HCT116 (cell line): ENCODE results near the gene XRN1. TPM values are rescaled to one million over a fixed set of nuclear protein-coding genes. Genes with fewer than 3 reads are reported as not detected.

Experiments used
- ATAC-seq: fragments of 200-7000 bp; cut with Tn5 transposase; 2 replicates; pipeline ENCODE4 v1.9.1; 2020; ENCODE audit warnings: mild to moderate bottlenecking, moderate library complexity
- BruUV-seq: library from RNA; stranded (reverse); fragments of 400-500 nt; replicated peaks from 2 replicates; lab custom pipeline; 2021; lab: Mats Ljungman, UMichigan
- CTCF ChIA-PET: fragments of 300-600 bp; sonication (Branson Sonifier 250); formaldehyde crosslinking; loops from one replicate; lab custom pipeline; 2021; ENCODE audit warnings: antibody characterized with exemption; lab: Charles Lee
- POLR2A ChIA-PET: fragments of 300-600, 350-600 bp; sonication (Branson Sonifier 250); formaldehyde crosslinking; loops from one replicate; lab custom pipeline; 2021; ENCODE audit warnings: antibody characterized with exemption; lab: Charles Lee
- RAD21 ChIA-PET, 2 experiments: fragments of 300-600 bp; sonication (Branson Sonifier 250); formaldehyde crosslinking; loops; one replicate each; lab custom pipeline; 2023; ENCODE audit warnings: low total read pairs in 2 of 2; ENCODE audit not compliant: uncharacterized antibody in 2 of 2, unreplicated experiment in 2 of 2, low non-redundant PET in 1 of 2; lab: Charles Lee
- DNase-seq: peaks from one replicate; pipeline ENCODE4 v3.0.0-alpha.2; 2010; ENCODE audit warnings: low read depth, low spot score
- H2AFZ ChIP-seq: fragments of 200-600 bp; shearing (Covaris generic), sonication (generic); 2 replicates; pipeline ENCODE4 v1.6.1; 2017; ENCODE audit warnings: low read depth, mixed run types, mixed read lengths, antibody characterized with exemption, low read length; ENCODE audit not compliant: poor library complexity, severe bottlenecking
- H3K27ac ChIP-seq: 2 replicates; pipeline ENCODE4 v1.5.1; 2012; ENCODE audit warnings: low read depth, low read length
- H3K27me3 ChIP-seq: fragments of 200-600 bp; sonication (generic); 2 replicates; pipeline ENCODE4 v1.6.1; 2016; ENCODE audit warnings: mixed run types, low read length, mixed read lengths; ENCODE audit not compliant: insufficient read depth
- H3K36me3 ChIP-seq, 2 experiments: fragments of 200-500 bp in 1 of 2; fragments of 200-600 bp in 1 of 2; sonication (Bioruptor generic) in 1 of 2; sonication (generic) in 1 of 2; 2 replicates each; pipeline versions ENCODE4 v1.5.1 to v1.6.1; 2014 to 2016; ENCODE audit warnings: low read length in 2 of 2, inconsistent platforms in 1 of 2, mixed read lengths in 1 of 2, mixed run types in 1 of 2; ENCODE audit not compliant: insufficient read depth in 2 of 2, control insufficient read depth in 1 of 2
- H3K4me1 ChIP-seq, 2 experiments: fragments of 200-600 bp in 1 of 2; sonication (generic) in 1 of 2; 2 replicates each; pipeline versions ENCODE4 v1.5.1 to v1.6.1; 2012 to 2017; ENCODE audit warnings: low read length in 2 of 2, inconsistent platforms in 1 of 2, mild to moderate bottlenecking in 1 of 2, mixed read lengths in 1 of 2, mixed run types in 1 of 2, moderate library complexity in 1 of 2; ENCODE audit not compliant: insufficient read depth in 2 of 2, control insufficient read depth in 1 of 2
- H3K4me2 ChIP-seq: fragments of 200-600 bp; sonication (generic); 2 replicates; pipeline ENCODE4 v1.6.1; 2017; ENCODE audit warnings: mixed run types, low read length, mixed read lengths
- H3K4me3 ChIP-seq, 2 experiments: fragments of 200-600 bp in 1 of 2; sonication (generic) in 1 of 2; replicated peaks in 1 of 2; 2 replicates each; pipeline ENCODE4 v1.5.1; 2011 to 2016; ENCODE audit warnings: low read length in 2 of 2, control low read depth in 1 of 2, low read depth in 1 of 2, mild to moderate bottlenecking in 1 of 2, mixed read lengths in 1 of 2, mixed run types in 1 of 2
- H3K79me2 ChIP-seq: fragments of 200-600 bp; sonication (generic); 2 replicates; pipeline ENCODE4 v1.6.1; 2017; ENCODE audit warnings: mild to moderate bottlenecking, mixed run types, low read length, moderate library complexity, mixed read lengths; ENCODE audit not compliant: insufficient read depth
- H3K9ac ChIP-seq: fragments of 200-600 bp; sonication (generic); 2 replicates; pipeline ENCODE4 v1.6.1; 2016; ENCODE audit warnings: low read length, mixed read lengths
- H3K9me2 ChIP-seq: fragments of 200-600 bp; sonication (generic), shearing (Covaris generic); 2 replicates; pipeline ENCODE4 v1.6.1; 2017; ENCODE audit warnings: mixed run types, mild to moderate bottlenecking, moderate library complexity; ENCODE audit not compliant: insufficient read depth
- H3K9me3 ChIP-seq, 2 experiments: fragments of 200-500 bp in 1 of 2; fragments of 200-600 bp in 1 of 2; sonication (Bioruptor generic) in 1 of 2; sonication (generic) in 1 of 2; 2 replicates each; pipeline ENCODE4 v1.6.1; 2014 to 2017; ENCODE audit warnings: low read length in 2 of 2, mixed read lengths in 2 of 2, inconsistent platforms in 1 of 2, low read depth in 1 of 2, mild to moderate bottlenecking in 1 of 2, mixed run types in 1 of 2, moderate library complexity in 1 of 2; ENCODE audit not compliant: control insufficient read depth in 1 of 2, insufficient read depth in 1 of 2
- H4K20me1 ChIP-seq: fragments of 200-600 bp; sonication (generic), shearing (Covaris generic); 2 replicates; pipeline ENCODE4 v1.6.1; 2017; ENCODE audit warnings: mixed run types, mild to moderate bottlenecking, moderate library complexity; ENCODE audit not compliant: insufficient read depth
- CBX3 ChIP-seq: IDR thresholded peaks from 2 replicates; pipeline ENCODE4 v1.6.1; 2012; ENCODE audit warnings: low read depth
- ELF1 ChIP-seq: IDR thresholded peaks from 2 replicates; pipeline ENCODE4 v1.6.1; 2012; ENCODE audit warnings: low read depth, borderline replicate concordance
- EZH2 ChIP-seq: fragments of 200-600 bp; sonication (generic); IDR thresholded peaks from 2 replicates; pipeline ENCODE4 v1.6.1; 2017; ENCODE audit warnings: antibody characterized with exemption, mixed run types
- JUND ChIP-seq: IDR thresholded peaks from 2 replicates; pipeline ENCODE4 v1.6.1; 2012
- POLR2AphosphoS5 ChIP-seq: IDR thresholded peaks from 2 replicates; pipeline ENCODE4 v1.6.1; 2011; ENCODE audit warnings: mild to moderate bottlenecking, low read depth, low read length, moderate library complexity
- RAD21 ChIP-seq: IDR thresholded peaks from 2 replicates; pipeline ENCODE4 v1.6.1; 2012; ENCODE audit warnings: low read depth, mild to moderate bottlenecking
- SIN3A ChIP-seq: IDR thresholded peaks from 2 replicates; pipeline ENCODE4 v1.6.1; 2012; ENCODE audit warnings: low read depth
- SP1 ChIP-seq: IDR thresholded peaks from 2 replicates; pipeline ENCODE4 v1.6.1; 2012; ENCODE audit warnings: low read depth
- SRF ChIP-seq: IDR thresholded peaks from 2 replicates; pipeline ENCODE4 v1.6.1; 2012; ENCODE audit warnings: low read depth
- TCF7L2 ChIP-seq: IDR thresholded peaks from 2 replicates; pipeline ENCODE4 v1.7.0; 2011; ENCODE audit warnings: borderline replicate concordance, inconsistent platforms; ENCODE audit not compliant: insufficient read depth, insufficient read length; ENCODE audit errors: extremely low read depth
- YY1 ChIP-seq: IDR thresholded peaks from 2 replicates; pipeline ENCODE4 v1.6.1; 2011; ENCODE audit warnings: low read length, low read depth, moderate library complexity, mild to moderate bottlenecking; ENCODE audit not compliant: insufficient replicate concordance; ENCODE audit errors: extremely low read depth
- ZNF274 ChIP-seq: fragments of 200-500 bp; sonication (Bioruptor generic); IDR thresholded peaks from 2 replicates; pipeline ENCODE4 v1.6.1; 2014; ENCODE audit warnings: mild to moderate bottlenecking, low read depth, low read length, inconsistent platforms
- intact Hi-C: fragments of 100-400 bp; cut with micrococcal nuclease; formaldehyde crosslinking; loops from 2 replicates; pipeline ENCODE4 v1.10.0; 2022
- total RNA-seq: library from RNA; stranded (reverse); gene quantifications from one replicate; pipeline ENCODE4 v1.2.1, GENCODE V29; 2021; ENCODE audit not compliant: unreplicated experiment
- TF ChIP-seq, protein P1 (sequence below): IDR thresholded peaks from 2 replicates; pipeline ENCODE4 v1.6.1; 2012; ENCODE audit warnings: low read depth
- TF ChIP-seq, protein P2 (sequence below): IDR thresholded peaks from 2 replicates; pipeline ENCODE4 v1.6.1; 2012

The XRN1 gene
- total RNA-seq, 1 experiment from 2014 or later = 21.3 TPM

DNA sequence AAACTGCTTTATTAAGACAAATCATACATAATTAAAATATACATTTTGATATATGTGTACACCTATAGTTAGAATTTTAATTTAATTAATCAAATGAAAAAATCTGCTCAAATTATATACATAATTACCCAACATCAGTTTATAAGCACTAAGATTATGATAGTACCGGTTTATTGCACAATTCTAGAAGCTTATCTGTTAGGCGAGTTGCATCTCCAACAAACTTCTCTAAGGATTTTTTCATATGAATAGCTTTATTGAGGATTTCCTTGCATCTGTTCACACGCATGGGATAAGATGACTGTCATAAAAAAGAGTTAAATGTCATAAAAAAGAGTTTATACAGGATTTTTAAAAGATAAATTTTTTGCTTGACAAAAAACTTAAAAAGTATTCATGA lies 19.9 kb upstream of the XRN1 start:
- BruUV-seq = no TSS peak

More for the DNA sequence above, 19.9 kb upstream of the XRN1 start:
- CTCF ChIA-PET = no interaction called here
- TF ChIP-seq TCF7L2 (no peak), SRF (no peak), ELF1 (no peak), CBX3 (no peak), JUND (no peak), SP1 (no peak), ZNF274 (no peak), SIN3A (no peak), RAD21 (no peak), POLR2AphosphoS5 (no peak), YY1 (no peak), EZH2 (no peak)
- TF ChIP-seq, protein P1, sequence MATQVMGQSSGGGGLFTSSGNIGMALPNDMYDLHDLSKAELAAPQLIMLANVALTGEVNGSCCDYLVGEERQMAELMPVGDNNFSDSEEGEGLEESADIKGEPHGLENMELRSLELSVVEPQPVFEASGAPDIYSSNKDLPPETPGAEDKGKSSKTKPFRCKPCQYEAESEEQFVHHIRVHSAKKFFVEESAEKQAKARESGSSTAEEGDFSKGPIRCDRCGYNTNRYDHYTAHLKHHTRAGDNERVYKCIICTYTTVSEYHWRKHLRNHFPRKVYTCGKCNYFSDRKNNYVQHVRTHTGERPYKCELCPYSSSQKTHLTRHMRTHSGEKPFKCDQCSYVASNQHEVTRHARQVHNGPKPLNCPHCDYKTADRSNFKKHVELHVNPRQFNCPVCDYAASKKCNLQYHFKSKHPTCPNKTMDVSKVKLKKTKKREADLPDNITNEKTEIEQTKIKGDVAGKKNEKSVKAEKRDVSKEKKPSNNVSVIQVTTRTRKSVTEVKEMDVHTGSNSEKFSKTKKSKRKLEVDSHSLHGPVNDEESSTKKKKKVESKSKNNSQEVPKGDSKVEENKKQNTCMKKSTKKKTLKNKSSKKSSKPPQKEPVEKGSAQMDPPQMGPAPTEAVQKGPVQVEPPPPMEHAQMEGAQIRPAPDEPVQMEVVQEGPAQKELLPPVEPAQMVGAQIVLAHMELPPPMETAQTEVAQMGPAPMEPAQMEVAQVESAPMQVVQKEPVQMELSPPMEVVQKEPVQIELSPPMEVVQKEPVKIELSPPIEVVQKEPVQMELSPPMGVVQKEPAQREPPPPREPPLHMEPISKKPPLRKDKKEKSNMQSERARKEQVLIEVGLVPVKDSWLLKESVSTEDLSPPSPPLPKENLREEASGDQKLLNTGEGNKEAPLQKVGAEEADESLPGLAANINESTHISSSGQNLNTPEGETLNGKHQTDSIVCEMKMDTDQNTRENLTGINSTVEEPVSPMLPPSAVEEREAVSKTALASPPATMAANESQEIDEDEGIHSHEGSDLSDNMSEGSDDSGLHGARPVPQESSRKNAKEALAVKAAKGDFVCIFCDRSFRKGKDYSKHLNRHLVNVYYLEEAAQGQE = no peak
- TF ChIP-seq, protein P2, sequence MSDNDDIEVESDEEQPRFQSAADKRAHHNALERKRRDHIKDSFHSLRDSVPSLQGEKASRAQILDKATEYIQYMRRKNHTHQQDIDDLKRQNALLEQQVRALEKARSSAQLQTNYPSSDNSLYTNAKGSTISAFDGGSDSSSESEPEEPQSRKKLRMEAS = no peak
- ATAC-seq = no peak
- H3K27ac ChIP-seq = no peak overlapping the region
- no peak overlapping the region for H3K4me3 ChIP-seq
- intact Hi-C loops = no loop called here
- H4K20me1 ChIP-seq = no peaks in the 10 kb centered on the region
- no peaks in the 10 kb centered on the region for H3K79me2 ChIP-seq
- no peaks in the 10 kb centered on the region for H3K9me2 ChIP-seq
- no peak for DNase-seq
- no peaks in the 10 kb centered on the region for H3K4me1 ChIP-seq
- H3K36me3 ChIP-seq = no peaks in the 10 kb centered on the region
- H3K27me3 ChIP-seq = no peaks in the 10 kb centered on the region
- H2AFZ ChIP-seq = no peak overlapping the region
- POLR2A ChIA-PET = no interaction called here
- no peaks in the 10 kb centered on the region for H3K9me3 ChIP-seq
- H3K4me2 ChIP-seq = no peak overlapping the region
- RAD21 ChIA-PET = no interaction called here
- H3K9ac ChIP-seq = no peak overlapping the region
